Progenitor cell of endocrine pancreas (in vitro differentiated cells): ENCODE measurements around the gene MRPL9. TPM values are rescaled to one million over a fixed set of nuclear protein-coding genes. Genes with fewer than 3 reads are reported as not detected.

Experiments used
- DNase-seq: peaks from one replicate; pipeline ENCODE4 v3.0.0; 2021; ENCODE audit warnings: low spot score; ENCODE audit not compliant: unreplicated experiment
- H3K27ac Mint-ChIP-seq: 2 replicates; pipeline ENCODE4 v1.8.0; 2021; ENCODE audit warnings: mild to moderate bottlenecking, moderate library complexity, mixed read lengths
- H3K27me3 Mint-ChIP-seq: 2 replicates; pipeline ENCODE4 v1.8.0; 2021; ENCODE audit warnings: mixed read lengths
- H3K36me3 Mint-ChIP-seq: 2 replicates; pipeline ENCODE4 v1.8.0; 2022; ENCODE audit warnings: mixed read lengths; ENCODE audit not compliant: insufficient read depth
- H3K4me1 Mint-ChIP-seq: 2 replicates; pipeline ENCODE4 v1.8.0; 2021; ENCODE audit warnings: low read depth, mixed read lengths
- H3K4me3 Mint-ChIP-seq: 2 replicates; pipeline ENCODE4 v1.8.0; 2021; ENCODE audit warnings: low read depth, mild to moderate bottlenecking, moderate library complexity, mixed read lengths
- H3K9me3 Mint-ChIP-seq: 2 replicates; pipeline ENCODE4 v1.8.0; 2021; ENCODE audit warnings: low read depth, mixed read lengths
- total RNA-seq: library from RNA; stranded (reverse); gene quantifications from 2 replicates; pipeline ENCODE4 v1.2.1, GENCODE V29; 2021
- TF ChIP-seq, protein P1 (sequence below): fragments of 200-600 bp; sonication (generic); IDR thresholded peaks from one replicate; pipeline ENCODE4 v1.5.0; 2021; ENCODE audit warnings: antibody characterized with exemption, mild to moderate bottlenecking; ENCODE audit not compliant: unreplicated experiment

The MRPL9 gene
- total RNA-seq, 1 donor from 2014 or later = 79.4 TPM

DNA sequence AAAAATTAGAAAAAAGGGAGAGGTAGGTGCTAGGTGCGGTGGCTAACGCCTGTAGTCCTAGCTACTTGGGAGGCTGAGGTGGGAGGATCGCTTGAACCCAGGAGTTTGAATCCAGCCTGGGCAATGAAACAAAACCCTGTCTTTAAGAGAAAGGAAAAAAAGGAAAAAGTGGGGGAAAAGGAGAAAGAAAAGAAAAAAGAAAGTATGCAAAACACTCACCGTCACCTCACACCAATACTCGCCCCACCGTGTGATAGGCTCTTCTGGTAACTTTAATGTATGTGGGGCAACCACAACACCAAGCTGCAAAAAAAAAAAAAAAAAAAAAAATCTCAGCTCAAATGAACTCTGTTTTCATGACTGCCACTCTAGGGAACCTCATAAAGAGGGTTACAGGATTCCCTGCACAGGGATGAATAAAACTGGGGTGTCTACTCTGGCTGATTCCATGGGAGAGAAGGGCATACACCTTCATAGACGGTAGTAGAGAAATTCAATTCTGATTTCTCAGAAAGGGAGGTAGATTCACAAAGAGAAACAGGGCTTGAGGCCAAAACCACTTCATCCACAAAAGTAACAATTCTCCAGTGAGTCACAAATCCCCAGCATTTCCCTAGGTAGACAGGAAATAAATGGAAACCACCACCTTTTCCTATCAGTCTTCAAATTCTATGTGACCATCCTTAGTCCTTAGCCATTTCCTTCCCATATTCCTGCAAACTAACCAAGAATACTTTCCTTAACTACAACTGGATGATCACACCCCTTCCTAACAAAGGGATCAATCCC lies 2.5 kb downstream of the MRPL9 start:
- TF ChIP-seq, protein P1, sequence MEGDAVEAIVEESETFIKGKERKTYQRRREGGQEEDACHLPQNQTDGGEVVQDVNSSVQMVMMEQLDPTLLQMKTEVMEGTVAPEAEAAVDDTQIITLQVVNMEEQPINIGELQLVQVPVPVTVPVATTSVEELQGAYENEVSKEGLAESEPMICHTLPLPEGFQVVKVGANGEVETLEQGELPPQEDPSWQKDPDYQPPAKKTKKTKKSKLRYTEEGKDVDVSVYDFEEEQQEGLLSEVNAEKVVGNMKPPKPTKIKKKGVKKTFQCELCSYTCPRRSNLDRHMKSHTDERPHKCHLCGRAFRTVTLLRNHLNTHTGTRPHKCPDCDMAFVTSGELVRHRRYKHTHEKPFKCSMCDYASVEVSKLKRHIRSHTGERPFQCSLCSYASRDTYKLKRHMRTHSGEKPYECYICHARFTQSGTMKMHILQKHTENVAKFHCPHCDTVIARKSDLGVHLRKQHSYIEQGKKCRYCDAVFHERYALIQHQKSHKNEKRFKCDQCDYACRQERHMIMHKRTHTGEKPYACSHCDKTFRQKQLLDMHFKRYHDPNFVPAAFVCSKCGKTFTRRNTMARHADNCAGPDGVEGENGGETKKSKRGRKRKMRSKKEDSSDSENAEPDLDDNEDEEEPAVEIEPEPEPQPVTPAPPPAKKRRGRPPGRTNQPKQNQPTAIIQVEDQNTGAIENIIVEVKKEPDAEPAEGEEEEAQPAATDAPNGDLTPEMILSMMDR = no peak
- H3K36me3 Mint-ChIP-seq = peaks cover 13% of the 10 kb centered on the region
- peaks cover 10% of the 10 kb centered on the region for H3K4me1 Mint-ChIP-seq
- H3K9me3 Mint-ChIP-seq = no peaks in the 10 kb centered on the region
- no peaks in the 10 kb centered on the region for H3K27me3 Mint-ChIP-seq
- H3K27ac Mint-ChIP-seq = no peak overlapping the region
- H3K4me3 Mint-ChIP-seq = peak overlapping the region; percentile 29
- DNase-seq = no peak

DNA sequence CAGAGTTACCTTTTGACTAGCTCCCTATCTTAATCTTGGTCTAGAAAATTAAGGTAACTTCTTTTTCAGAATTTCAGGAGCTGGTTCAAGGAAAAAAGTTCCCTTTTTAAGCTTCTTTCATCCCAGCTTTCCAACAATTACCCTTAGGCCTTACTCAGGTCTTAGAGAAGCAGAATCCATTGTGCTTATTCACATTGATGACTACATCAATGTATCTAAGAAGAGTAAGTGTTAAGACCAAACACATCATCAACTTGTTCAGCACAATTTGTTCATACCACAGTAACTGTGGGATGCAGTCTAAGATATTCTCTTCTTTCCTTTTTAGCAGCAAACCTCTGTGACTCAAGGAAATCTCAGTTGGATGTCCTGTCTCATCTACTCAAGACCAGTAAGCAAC lies 4.1 kb downstream of the MRPL9 start:
- Mint-ChIP-seq H3K27ac (no peak overlapping the region), H3K27me3 (no peaks in the 10 kb centered on the region), H3K4me1 (peaks cover 8% of the 10 kb centered on the region), H3K4me3 (no peak overlapping the region), H3K36me3 (peaks cover 13% of the 10 kb centered on the region), H3K9me3 (no peaks in the 10 kb centered on the region)
- TF ChIP-seq, protein P1 = no peak
- no peak for DNase-seq

DNA sequence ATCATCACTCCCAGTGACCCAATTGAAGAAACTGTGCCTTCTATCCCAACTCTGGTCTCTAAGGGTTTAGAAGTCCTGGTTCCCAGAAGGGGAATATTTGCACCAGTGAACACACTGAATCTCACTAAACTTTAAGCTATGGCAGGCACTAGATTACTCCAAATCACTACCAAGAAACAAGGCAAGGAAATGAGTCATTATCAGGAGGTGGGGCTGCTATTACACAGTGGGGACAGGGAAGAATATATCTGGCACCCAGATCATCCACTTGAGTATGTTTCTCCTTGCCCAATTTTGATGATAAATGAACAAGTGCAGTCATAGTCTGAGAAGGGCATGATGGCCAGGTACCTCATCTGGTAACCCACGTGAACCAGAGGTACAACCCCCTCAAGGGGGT lies 7.0 kb downstream of the MRPL9 start:
- no peak overlapping the region for H3K4me3 Mint-ChIP-seq
- peaks cover 11% of the 10 kb centered on the region for H3K36me3 Mint-ChIP-seq
- TF ChIP-seq, protein P1 = no peak
- H3K9me3 Mint-ChIP-seq = no peaks in the 10 kb centered on the region
- no peaks in the 10 kb centered on the region for H3K4me1 Mint-ChIP-seq
- DNase-seq = no peak
- H3K27ac Mint-ChIP-seq = no peak overlapping the region
- H3K27me3 Mint-ChIP-seq = peaks cover 3% of the 10 kb centered on the region

DNA sequence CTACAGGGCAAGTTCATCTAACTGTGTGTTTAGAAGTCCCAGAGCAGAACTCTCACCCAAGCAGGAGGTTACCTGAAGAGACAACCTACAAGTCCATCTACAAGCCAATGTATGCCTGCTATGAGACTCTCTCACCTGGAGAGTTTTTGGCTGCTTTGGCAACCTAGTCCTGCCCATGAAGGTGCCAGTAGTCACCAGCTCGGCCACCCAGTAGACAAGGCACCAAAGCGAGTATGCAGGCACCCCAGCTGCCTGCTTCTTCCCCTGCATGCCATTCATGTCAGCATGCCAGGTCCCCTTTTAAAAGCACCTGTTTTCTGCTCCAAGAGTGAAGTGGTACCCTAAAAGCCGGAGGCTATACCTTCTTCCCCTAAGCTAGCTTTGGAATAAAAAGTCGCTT lies 21.8 kb downstream of the MRPL9 start:
- Mint-ChIP-seq H3K27me3 (peaks cover 39% of the 10 kb centered on the region), H3K4me3 (no peak overlapping the region), H3K36me3 (no peaks in the 10 kb centered on the region), H3K4me1 (peaks cover 11% of the 10 kb centered on the region), H3K27ac (no peak overlapping the region), H3K9me3 (peaks cover 10% of the 10 kb centered on the region)
- TF ChIP-seq, protein P1 = no peak
- DNase-seq = no peak

DNA sequence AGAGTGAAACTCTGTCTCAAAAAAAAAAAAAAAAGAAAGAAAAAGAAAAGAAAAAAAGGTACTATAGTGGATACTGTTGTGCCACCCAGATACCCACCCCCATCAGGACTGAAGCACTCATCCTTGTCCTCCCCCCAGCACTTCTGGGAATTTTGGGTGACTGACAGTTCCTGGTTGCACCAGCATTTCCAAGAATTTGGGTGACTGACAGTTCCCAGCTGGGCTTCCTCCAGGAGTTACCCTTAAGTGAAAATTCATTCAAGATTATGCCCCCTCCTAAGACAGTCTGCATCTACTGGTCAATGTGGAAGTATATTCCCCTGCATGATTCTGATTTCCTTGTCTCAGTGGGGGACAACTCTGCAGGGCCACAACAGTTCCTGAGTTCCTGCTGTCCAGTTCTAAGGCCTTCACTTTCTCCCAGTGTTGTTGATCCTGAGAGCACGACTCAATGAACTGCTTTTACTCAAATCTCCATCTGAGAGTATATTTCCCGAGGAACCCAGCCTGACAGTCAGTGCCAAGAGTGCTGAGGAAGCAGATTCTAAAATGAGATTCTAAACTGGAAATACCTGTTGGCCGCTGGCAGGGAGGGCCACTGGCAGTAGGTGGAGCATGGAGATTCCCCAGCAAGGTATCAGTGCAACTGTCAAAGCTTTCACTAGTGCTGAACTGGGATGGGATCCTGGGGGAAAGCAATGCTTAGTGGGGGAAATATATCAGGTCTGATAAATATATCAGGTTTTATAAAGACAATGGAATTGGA lies 23.5 kb downstream of the MRPL9 start:
- TF ChIP-seq, protein P1 = no peak
- peaks cover 10% of the 10 kb centered on the region for H3K9me3 Mint-ChIP-seq
- no peak overlapping the region for H3K4me3 Mint-ChIP-seq
- H3K27me3 Mint-ChIP-seq = peaks cover 26% of the 10 kb centered on the region
- peaks cover 13% of the 10 kb centered on the region for H3K4me1 Mint-ChIP-seq
- H3K27ac Mint-ChIP-seq = no peak overlapping the region
- no peak for DNase-seq
- no peaks in the 10 kb centered on the region for H3K36me3 Mint-ChIP-seq
